HEK293 (cell line): Measurements from ENCODE around the gene ABCA1.

ENCODE experiments used
- CTCF ChIA-PET: fragments of 350-600 bp; formaldehyde crosslinking; extraction: SDS; loops from one replicate; lab custom pipeline; 2021; ENCODE audit warnings: antibody characterized with exemption; lab: Yijun Ruan, JAX
- POLR2A ChIA-PET: fragments of 300-600 bp; formaldehyde crosslinking; extraction: SDS; loops from one replicate; lab custom pipeline; 2020; ENCODE audit warnings: antibody characterized with exemption, inconsistent platforms; lab: Yijun Ruan, JAX
- H3K27ac ChIP-seq: fragments of 200-500 bp; sonication (Bioruptor generic); 2 replicates; pipeline ENCODE4 v1.5.1; 2014; ENCODE audit warnings: low read depth, low read length, control low read depth, inconsistent platforms; ENCODE audit errors: extremely low read depth
- H3K36me3 ChIP-seq, 2 experiments: fragments of 200-500 bp in 1 of 2; sonication (Bioruptor generic) in 1 of 2; 1 replicate in 1 of 2; 2 replicates in 1 of 2; pipeline ENCODE4 v1.5.1; 2014 to 2017; ENCODE audit warnings: inconsistent platforms in 2 of 2, low read length in 2 of 2; ENCODE audit not compliant: control insufficient read depth in 2 of 2, insufficient read depth in 1 of 2
- H3K4me1 ChIP-seq: fragments of 200-500 bp; sonication (Bioruptor generic); 2 replicates; pipeline ENCODE4 v1.5.1; 2014; ENCODE audit warnings: mild to moderate bottlenecking, low read length, inconsistent platforms; ENCODE audit not compliant: control insufficient read depth, insufficient read depth
- H3K4me3 ChIP-seq: 2 replicates; pipeline ENCODE4 v1.5.1; 2011; ENCODE audit warnings: low read depth, mild to moderate bottlenecking, control low read depth, low read length, moderate library complexity
- H3K9me3 ChIP-seq: fragments of 200-500 bp; sonication (Bioruptor generic); 2 replicates; pipeline ENCODE4 v1.5.1; 2014; ENCODE audit warnings: low read depth, low read length, inconsistent platforms; ENCODE audit not compliant: control insufficient read depth, insufficient read depth
- KLF16 ChIP-seq: fragments of 450-650 bp; formaldehyde crosslinking; IDR thresholded peaks from 2 replicates; pipeline ENCODE4 v1.5.1; 2017; ENCODE audit warnings: missing biosample characterization, missing genetic modification characterization
- MEIS1 ChIP-seq: sonication (generic); formaldehyde crosslinking; IDR thresholded peaks from 2 replicates; pipeline ENCODE4 v1.8.1; 2022; ENCODE audit warnings: missing genetic modification reagents, mild to moderate bottlenecking, borderline replicate concordance
- OSR2 ChIP-seq: fragments of 450-650 bp; formaldehyde crosslinking; IDR thresholded peaks from 2 replicates; pipeline ENCODE4 v1.5.1; 2016; ENCODE audit warnings: missing biosample characterization, missing genetic modification characterization
- OVOL3 ChIP-seq: fragments of 450-650 bp; formaldehyde crosslinking; IDR thresholded peaks from 2 replicates; pipeline ENCODE4 v1.5.1; 2016; ENCODE audit warnings: missing biosample characterization, missing genetic modification characterization
- RBAK ChIP-seq: fragments of 450-650 bp; formaldehyde crosslinking; IDR thresholded peaks from 2 replicates; pipeline ENCODE4 v1.5.1; 2016; ENCODE audit warnings: missing biosample characterization, missing genetic modification characterization
- REPIN1 ChIP-seq: fragments of 450-650 bp; formaldehyde crosslinking; IDR thresholded peaks from 2 replicates; pipeline ENCODE4 v1.5.1; 2017; ENCODE audit warnings: missing biosample characterization, missing genetic modification characterization, low read depth
- TRIM28 ChIP-seq: IDR thresholded peaks from 2 replicates; pipeline ENCODE4 v1.6.1; 2011; ENCODE audit warnings: low read length, control low read depth, borderline replicate concordance
- YY2 ChIP-seq: fragments of 450-650 bp; formaldehyde crosslinking; IDR thresholded peaks from 2 replicates; pipeline ENCODE4 v1.5.1; 2016; ENCODE audit warnings: missing biosample characterization, missing genetic modification characterization
- ZBTB21 ChIP-seq: fragments of 450-650 bp; formaldehyde crosslinking; IDR thresholded peaks from 2 replicates; pipeline ENCODE4 v1.5.1; 2017; ENCODE audit warnings: missing biosample characterization, missing genetic modification characterization
- ZBTB48 ChIP-seq: fragments of 450-650 bp; formaldehyde crosslinking; IDR thresholded peaks from 2 replicates; pipeline ENCODE4 v1.5.1; 2016; ENCODE audit warnings: missing biosample characterization, missing genetic modification characterization
- ZBTB7A ChIP-seq: fragments of 450-650 bp; formaldehyde crosslinking; IDR thresholded peaks from 2 replicates; pipeline ENCODE4 v1.5.1; 2016; ENCODE audit warnings: low read depth, missing biosample characterization, missing genetic modification characterization
- ZNF10 ChIP-seq: fragments of 450-650 bp; formaldehyde crosslinking; IDR thresholded peaks from 2 replicates; pipeline ENCODE4 v1.5.1; 2017; ENCODE audit warnings: missing biosample characterization, missing genetic modification characterization
- ZNF112 ChIP-seq: fragments of 450-650 bp; formaldehyde crosslinking; IDR thresholded peaks from 2 replicates; pipeline ENCODE4 v1.5.0; 2017; ENCODE audit warnings: missing biosample characterization, missing genetic modification characterization
- ZNF133 ChIP-seq: fragments of 450-650 bp; formaldehyde crosslinking; IDR thresholded peaks from 2 replicates; pipeline ENCODE4 v1.5.1; 2016; ENCODE audit warnings: missing biosample characterization, missing genetic modification characterization
- ZNF140 ChIP-seq: fragments of 450-650 bp; formaldehyde crosslinking; IDR thresholded peaks from 2 replicates; pipeline ENCODE4 v1.5.1; 2016; ENCODE audit warnings: missing biosample characterization, missing genetic modification characterization
- ZNF175 ChIP-seq: fragments of 450-650 bp; formaldehyde crosslinking; IDR thresholded peaks from 2 replicates; pipeline ENCODE4 v1.5.1; 2016; ENCODE audit warnings: missing biosample characterization, missing genetic modification characterization
- ZNF184 ChIP-seq: fragments of 450-650 bp; IDR thresholded peaks from 2 replicates; pipeline ENCODE4 v1.5.1; 2018; ENCODE audit warnings: missing biosample characterization, mild to moderate bottlenecking, missing genetic modification characterization
- ZNF223 ChIP-seq: fragments of 450-650 bp; formaldehyde crosslinking; IDR thresholded peaks from 2 replicates; pipeline ENCODE4 v1.5.1; 2016; ENCODE audit warnings: missing biosample characterization, missing genetic modification characterization
- ZNF239 ChIP-seq: fragments of 450-650 bp; formaldehyde crosslinking; IDR thresholded peaks from 2 replicates; pipeline ENCODE4 v1.5.1; 2016; ENCODE audit warnings: missing biosample characterization, missing genetic modification characterization
- ZNF24 ChIP-seq: fragments of 450-650 bp; formaldehyde crosslinking; IDR thresholded peaks from 2 replicates; pipeline ENCODE4 v1.5.1; 2016; ENCODE audit warnings: missing biosample characterization, missing genetic modification characterization
- ZNF266 ChIP-seq: fragments of 450-650 bp; formaldehyde crosslinking; IDR thresholded peaks from 2 replicates; pipeline ENCODE4 v1.5.1; 2016; ENCODE audit warnings: missing biosample characterization, missing genetic modification characterization, low read depth
- ZNF366 ChIP-seq: fragments of 450-650 bp; formaldehyde crosslinking; conservative IDR thresholded peaks from 2 replicates; pipeline ENCODE4 v1.5.1; 2016; ENCODE audit warnings: missing biosample characterization, missing genetic modification characterization
- ZNF514 ChIP-seq: fragments of 450-650 bp; formaldehyde crosslinking; IDR thresholded peaks from 2 replicates; pipeline ENCODE4 v1.5.1; 2016; ENCODE audit warnings: missing biosample characterization, missing genetic modification characterization
- ZNF544 ChIP-seq: fragments of 450-650 bp; formaldehyde crosslinking; IDR thresholded peaks from 2 replicates; pipeline ENCODE4 v1.5.0; 2017; ENCODE audit warnings: missing biosample characterization, missing genetic modification characterization
- ZNF549 ChIP-seq: fragments of 450-650 bp; IDR thresholded peaks from 2 replicates; pipeline ENCODE4 v1.5.1; 2018; ENCODE audit warnings: missing biosample characterization, missing genetic modification characterization, mild to moderate bottlenecking, inconsistent platforms, moderate library complexity
- ZNF600 ChIP-seq: fragments of 450-650 bp; formaldehyde crosslinking; IDR thresholded peaks from 2 replicates; pipeline ENCODE4 v1.5.1; 2016; ENCODE audit warnings: missing biosample characterization, missing genetic modification characterization
- ZNF654 ChIP-seq: fragments of 450-650 bp; formaldehyde crosslinking; IDR thresholded peaks from 2 replicates; pipeline ENCODE4 v1.5.1; 2016; ENCODE audit warnings: low read depth, missing biosample characterization, missing genetic modification characterization
- ZNF677 ChIP-seq: fragments of 450-650 bp; IDR thresholded peaks from 2 replicates; pipeline ENCODE4 v1.5.0; 2018; ENCODE audit warnings: missing biosample characterization, mild to moderate bottlenecking, missing genetic modification characterization, moderate library complexity
- ZNF701 ChIP-seq: fragments of 450-650 bp; formaldehyde crosslinking; IDR thresholded peaks from 2 replicates; pipeline ENCODE4 v1.5.1; 2016; ENCODE audit warnings: missing biosample characterization, missing genetic modification characterization
- TF ChIP-seq, protein P1 (sequence below): fragments of 450-650 bp; formaldehyde crosslinking; IDR thresholded peaks from 2 replicates; pipeline ENCODE4 v1.5.1; 2016; ENCODE audit warnings: missing biosample characterization, missing genetic modification characterization
- TF ChIP-seq, protein P2 (sequence below): fragments of 450-650 bp; formaldehyde crosslinking; IDR thresholded peaks from 2 replicates; pipeline ENCODE4 v1.5.1; 2017; ENCODE audit warnings: missing biosample characterization, mild to moderate bottlenecking, missing genetic modification characterization, moderate library complexity
- TF ChIP-seq, protein P3 (sequence below): fragments of 450-650 bp; formaldehyde crosslinking; optimal IDR thresholded peaks from 2 replicates; pipeline ENCODE3; 2016; ENCODE audit warnings: missing biosample characterization, mild to moderate bottlenecking, missing genetic modification characterization
- TF ChIP-seq, protein P4 (sequence below): fragments of 450-650 bp; formaldehyde crosslinking; IDR thresholded peaks from 2 replicates; pipeline ENCODE4 v1.5.1; 2016; ENCODE audit warnings: missing biosample characterization, missing genetic modification characterization

The ABCA1 gene

DNA sequence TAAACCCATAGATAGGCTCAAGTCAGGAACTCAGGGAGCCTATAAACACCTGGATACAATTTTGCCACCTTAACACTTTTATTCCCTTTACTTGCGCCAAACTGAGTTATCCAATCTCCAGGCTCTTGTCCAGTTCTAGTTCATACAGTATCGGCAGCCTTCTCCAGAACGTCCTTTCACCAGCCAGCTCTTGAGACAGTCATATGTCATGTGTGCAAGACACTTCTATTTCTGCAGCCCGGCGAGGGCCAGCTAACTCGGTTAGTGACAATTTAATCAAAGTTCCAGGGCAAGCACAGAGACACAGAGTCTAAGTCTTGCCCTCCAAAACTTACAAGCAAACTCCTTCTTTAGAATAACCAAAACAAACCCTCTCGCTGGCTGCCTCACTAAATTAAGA is 12.9 kb downstream of the ABCA1 start:
- ChIA-PET POLR2A (no interaction called here), CTCF (interaction anchor here (0.6 kb wide), 2 partner anchors 8 to 31 kb away, joined by 3 to 4 read pairs; no protein-coding TSS in a partner anchor)
- H3K4me3 ChIP-seq, result no peak overlapping the region
- no peaks in the 10 kb centered on the region for H3K4me1 ChIP-seq
- H3K27ac ChIP-seq, result no peak overlapping the region
- no peaks in the 10 kb centered on the region for H3K36me3 ChIP-seq
- H3K9me3 ChIP-seq, result no peaks in the 10 kb centered on the region
- TF ChIP-seq YY2 (tag by site-specific recombination), result no peak
- no peak for TF ChIP-seq TRIM28
- TF ChIP-seq, protein P1, sequence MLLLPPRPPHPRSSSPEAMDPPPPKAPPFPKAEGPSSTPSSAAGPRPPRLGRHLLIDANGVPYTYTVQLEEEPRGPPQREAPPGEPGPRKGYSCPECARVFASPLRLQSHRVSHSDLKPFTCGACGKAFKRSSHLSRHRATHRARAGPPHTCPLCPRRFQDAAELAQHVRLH (tag by site-specific recombination), result no peak
- no peak for TF ChIP-seq MEIS1 (CRISPR knock-in tag)

DNA sequence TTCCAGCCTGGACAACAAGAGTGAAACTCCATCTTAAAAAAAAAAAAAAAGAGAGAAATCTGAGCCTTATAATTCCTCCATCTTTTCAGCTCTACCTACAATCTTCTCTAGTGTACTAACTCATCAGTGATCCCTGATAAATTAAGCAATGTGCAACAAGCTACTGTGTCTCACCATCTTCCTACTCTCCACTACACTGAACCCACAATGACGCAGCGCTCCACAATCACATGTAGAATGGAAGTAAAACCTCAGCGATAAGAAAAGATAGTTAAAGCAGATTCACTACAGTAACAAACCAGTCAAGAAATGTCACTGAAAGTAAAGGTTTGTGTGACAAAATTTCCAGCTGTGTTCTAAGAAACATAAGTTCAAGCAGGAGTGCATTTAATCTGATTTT is 13.5 kb downstream of the ABCA1 start:
- POLR2A ChIA-PET, result no interaction called here
- H3K4me3 ChIP-seq, result no peak overlapping the region
- H3K4me1 ChIP-seq, result no peaks in the 10 kb centered on the region
- H3K27ac ChIP-seq, result no peak overlapping the region
- TF ChIP-seq RBAK (tag by site-specific recombination) (no peak), ZNF239 (tag by site-specific recombination) (no peak), ZNF701 (tag by site-specific recombination) (no peak), ZBTB21 (no peak), ZNF223 (tag by site-specific recombination) (no peak), KLF16 (tag by site-specific recombination) (no peak), ZNF549 (tag by site-specific recombination) (no peak), ZNF677 (tag by site-specific recombination) (no peak), ZNF112 (tag by site-specific recombination) (no peak), ZNF266 (no peak), ZNF184 (no peak), ZNF600 (tag by site-specific recombination) (no peak), OVOL3 (tag by site-specific recombination) (no peak), ZNF514 (no peak), ZBTB48 (tag by site-specific recombination) (no peak), OSR2 (tag by site-specific recombination) (no peak), ZNF654 (no peak)
- TF ChIP-seq, protein P2, sequence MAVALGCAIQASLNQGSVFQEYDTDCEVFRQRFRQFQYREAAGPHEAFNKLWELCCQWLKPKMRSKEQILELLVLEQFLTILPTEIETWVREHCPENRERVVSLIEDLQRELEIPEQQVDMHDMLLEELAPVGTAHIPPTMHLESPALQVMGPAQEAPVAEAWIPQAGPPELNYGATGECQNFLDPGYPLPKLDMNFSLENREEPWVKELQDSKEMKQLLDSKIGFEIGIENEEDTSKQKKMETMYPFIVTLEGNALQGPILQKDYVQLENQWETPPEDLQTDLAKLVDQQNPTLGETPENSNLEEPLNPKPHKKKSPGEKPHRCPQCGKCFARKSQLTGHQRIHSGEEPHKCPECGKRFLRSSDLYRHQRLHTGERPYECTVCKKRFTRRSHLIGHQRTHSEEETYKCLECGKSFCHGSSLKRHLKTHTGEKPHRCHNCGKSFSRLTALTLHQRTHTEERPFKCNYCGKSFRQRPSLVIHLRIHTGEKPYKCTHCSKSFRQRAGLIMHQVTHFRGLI (tag by site-specific recombination), result no peak
- no peaks in the 10 kb centered on the region for H3K9me3 ChIP-seq
- CTCF ChIA-PET, result interaction anchor here (0.6 kb wide), 3 partner anchors 9 to 501 kb away, joined by 3 to 4 read pairs (median 3); no protein-coding TSS in a partner anchor
- no peaks in the 10 kb centered on the region for H3K36me3 ChIP-seq

DNA sequence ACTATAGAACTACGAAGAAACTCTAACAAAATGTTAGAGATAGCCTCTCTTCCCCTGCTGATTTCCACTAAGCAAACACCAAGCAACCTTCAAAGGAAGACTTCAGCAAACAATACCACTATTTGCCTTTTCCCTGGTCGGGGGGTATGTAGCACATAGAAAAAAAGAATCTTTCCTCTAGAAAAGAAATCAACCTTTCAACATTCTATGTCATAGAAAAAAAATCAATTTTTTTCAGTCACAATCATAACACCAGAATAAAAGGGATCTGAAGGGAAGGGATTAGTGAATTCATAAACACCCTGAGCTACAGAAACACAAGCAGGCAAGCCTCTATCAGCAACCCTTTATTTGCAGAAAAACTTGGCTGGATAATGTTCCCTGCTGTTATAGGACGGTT is 15.3 kb downstream of the ABCA1 start:
- H3K27ac ChIP-seq, result no peak overlapping the region
- no peaks in the 10 kb centered on the region for H3K9me3 ChIP-seq
- no peaks in the 10 kb centered on the region for H3K4me1 ChIP-seq
- ChIA-PET CTCF (interaction anchor here (0.6 kb wide), 1 partner anchor 150 kb away, joined by 3 read pairs; no protein-coding TSS in a partner anchor), POLR2A (no interaction called here)
- no peak overlapping the region for H3K4me3 ChIP-seq
- H3K36me3 ChIP-seq, result no peaks in the 10 kb centered on the region
- TF ChIP-seq ZNF10 (tag by site-specific recombination), result no peak
- no peak for TF ChIP-seq ZNF366 (tag by site-specific recombination)
- no peak for TF ChIP-seq ZNF24 (tag by site-specific recombination)
- TF ChIP-seq ZNF175 (tag by site-specific recombination), result no peak
- TF ChIP-seq, protein P3, sequence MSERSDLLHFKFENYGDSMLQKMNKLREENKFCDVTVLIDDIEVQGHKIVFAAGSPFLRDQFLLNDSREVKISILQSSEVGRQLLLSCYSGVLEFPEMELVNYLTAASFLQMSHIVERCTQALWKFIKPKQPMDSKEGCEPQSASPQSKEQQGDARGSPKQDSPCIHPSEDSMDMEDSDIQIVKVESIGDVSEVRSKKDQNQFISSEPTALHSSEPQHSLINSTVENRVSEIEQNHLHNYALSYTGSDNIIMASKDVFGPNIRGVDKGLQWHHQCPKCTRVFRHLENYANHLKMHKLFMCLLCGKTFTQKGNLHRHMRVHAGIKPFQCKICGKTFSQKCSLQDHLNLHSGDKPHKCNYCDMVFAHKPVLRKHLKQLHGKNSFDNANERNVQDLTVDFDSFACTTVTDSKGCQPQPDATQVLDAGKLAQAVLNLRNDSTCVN (tag by site-specific recombination), result no peak
- TF ChIP-seq, protein P4, sequence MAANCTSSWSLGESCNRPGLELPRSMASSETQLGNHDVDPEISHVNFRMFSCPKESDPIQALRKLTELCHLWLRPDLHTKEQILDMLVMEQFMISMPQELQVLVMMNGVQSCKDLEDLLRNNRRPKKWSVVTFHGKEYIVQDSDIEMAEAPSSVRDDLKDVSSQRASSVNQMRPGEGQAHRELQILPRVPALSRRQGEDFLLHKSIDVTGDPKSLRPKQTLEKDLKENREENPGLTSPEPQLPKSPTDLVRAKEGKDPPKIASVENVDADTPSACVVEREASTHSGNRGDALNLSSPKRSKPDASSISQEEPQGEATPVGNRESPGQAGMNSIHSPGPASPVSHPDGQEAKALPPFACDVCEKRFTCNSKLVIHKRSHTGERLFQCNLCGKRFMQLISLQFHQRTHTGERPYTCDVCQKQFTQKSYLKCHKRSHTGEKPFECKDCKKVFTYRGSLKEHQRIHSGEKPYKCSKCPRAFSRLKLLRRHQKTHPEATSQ (tag by site-specific recombination), result no peak
- TF ChIP-seq ZNF140 (tag by site-specific recombination), result no peak
- no peak for TF ChIP-seq REPIN1
- no peak for TF ChIP-seq ZNF133 (tag by site-specific recombination)
- no peak for TF ChIP-seq ZBTB7A
- no peak for TF ChIP-seq ZNF701 (tag by site-specific recombination)
- TF ChIP-seq ZBTB48 (tag by site-specific recombination), result no peak
- TF ChIP-seq OVOL3 (tag by site-specific recombination), result no peak
- TF ChIP-seq ZNF544 (tag by site-specific recombination), result no peak
